Sciatic nerve (tissue), 2 donors: ENCODE measurements around the gene TEX54. TPM values are rescaled to one million over a fixed set of nuclear protein-coding genes. Genes with fewer than 3 reads are reported as not detected.
A peak's percentile ranks its signal among the peaks of the same experiment; 100 is the strongest.

Experiments
- ATAC-seq: fragments of 200-7000 bp; cut with Tn5 transposase; one replicate; pipeline ENCODE4 v1.9.1; 2020; ENCODE audit warnings: mild to moderate bottlenecking, moderate library complexity
- DNase-seq: peaks from one replicate; pipeline ENCODE4 v3.0.0-alpha.2; 2020; ENCODE audit warnings: low spot score
- intact Hi-C: fragments of 100-400 bp; cut with DNase I; formaldehyde crosslinking; loops from one replicate; pipeline ENCODE4 v1.14.2; 2022
- microRNA-seq: library from miRNA; unstranded; fragments of <30 nt; microRNA quantifications from one replicate; pipeline ENCODE4 v1.2.0, GENCODE V29; 2020
- total RNA-seq: library from RNA; stranded (reverse); fragmentation: NEBNext Ultra II Directional; extraction: Animal tissue kit (Norgen Biotek cat#: 25700); gene quantifications from one replicate; pipeline ENCODE4 v1.2.1, GENCODE V29; 2021
- donor health status: DM: no; HTN: no; CAD: no.
- donor health status: DM: no; HTN: no; CAD: no.

The TEX54 gene
- total RNA-seq, 1 donor from 2014 or later, result not detected

DNA sequence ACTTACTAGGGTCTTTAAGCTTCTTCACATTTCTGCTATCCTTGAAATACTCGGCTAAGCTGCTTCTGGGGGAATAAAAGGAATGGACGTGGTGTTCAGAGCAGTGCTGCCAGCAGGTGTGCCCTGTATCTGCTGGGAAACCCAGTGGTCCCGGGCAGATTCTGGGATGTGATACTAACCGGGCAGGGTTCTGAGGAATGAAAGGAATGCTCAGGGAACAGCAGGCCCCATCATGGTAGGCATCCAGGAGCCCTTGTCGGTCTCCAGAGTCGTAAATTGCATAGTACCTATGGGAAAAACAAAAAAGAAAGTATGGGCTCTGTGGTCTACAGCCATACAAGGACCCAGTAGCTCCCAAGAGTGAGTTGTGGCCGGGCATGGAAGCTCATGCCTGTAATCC is 36.4 kb downstream of the TEX54 start:
- DNase-seq, result no peak
- intact Hi-C loops, result no loop called here

GRCh38 chr11:62794201-62794775 is 38.4 kb downstream of the TEX54 start:
- intact Hi-C loops, result no loop called here
- no peak for DNase-seq
- ATAC-seq, result no peak

More for the DNA sequence above, 36.4 kb downstream of the TEX54 start:
- no peak for ATAC-seq

DNA sequence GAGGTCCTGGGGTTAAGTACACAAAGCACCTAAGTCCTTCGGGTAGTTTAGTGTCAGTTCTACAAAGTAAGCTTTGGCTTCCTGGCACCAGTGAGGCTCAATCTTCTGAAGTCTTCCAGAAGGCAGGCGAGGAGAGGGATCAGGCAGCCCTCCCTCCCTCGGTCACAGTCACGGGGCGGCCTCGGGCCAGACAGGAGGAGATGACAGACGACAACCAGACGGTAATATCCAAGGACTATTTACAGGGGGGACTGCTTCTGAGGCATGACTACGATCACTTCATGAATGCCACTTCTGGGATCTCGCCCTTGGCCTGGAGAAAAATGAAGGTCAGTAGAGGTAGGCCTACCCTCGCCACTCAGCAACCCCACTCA is 40.5 kb downstream of the TEX54 start:
- peak; percentile 8 for ATAC-seq

GRCh38 chr11:62791501-62792201 is 41.0 kb downstream of the TEX54 start, which contains the start of gene TMEM223:
Gene TMEM223, minus strand, starts transcription at chr11:62792006. Its CDS starts 12 bp downstream, at chr11:62791994.
- intact Hi-C loops, result no loop called here
- peak; percentile 93 for DNase-seq
- ATAC-seq, result peak; percentile 93

More for the DNA sequence above, 40.5 kb downstream of the TEX54 start:
- DNase-seq, result no peak
- intact Hi-C loops, result no loop called here

- ATAC-seq, result no peak
- intact Hi-C loops, result loop anchor here (5.0 kb wide), 1 partner anchor 73 kb away; no protein-coding TSS in a partner anchor
These were observed 43.1 kb downstream of the TEX54 start for GRCh38 chr11:62789576-62789975.

GRCh38 chr11:62788991-62789390 is 43.6 kb downstream of the TEX54 start:
- intact Hi-C loops, result loop anchor here (5.0 kb wide), 1 partner anchor 73 kb away; no protein-coding TSS in a partner anchor
- ATAC-seq (no peak), DNase-seq (no peak)

More at GRCh38 chr11:62789576-62789975, 43.1 kb downstream of the TEX54 start:
- DNase-seq, result no peak

- ATAC-seq (peak; percentile 92), DNase-seq (peak; percentile 99)
- intact Hi-C loops, result loop anchor here (5.0 kb wide), 1 partner anchor 75 kb away; no protein-coding TSS in a partner anchor
These were observed 45.5 kb downstream of the TEX54 start, which contains the start of gene TMEM179B for GRCh38 chr11:62787005-62787759. Gene TMEM179B, plus strand, starts transcription at chr11:62787402. Its CDS starts 30 bp downstream, at chr11:62787432.

DNA sequence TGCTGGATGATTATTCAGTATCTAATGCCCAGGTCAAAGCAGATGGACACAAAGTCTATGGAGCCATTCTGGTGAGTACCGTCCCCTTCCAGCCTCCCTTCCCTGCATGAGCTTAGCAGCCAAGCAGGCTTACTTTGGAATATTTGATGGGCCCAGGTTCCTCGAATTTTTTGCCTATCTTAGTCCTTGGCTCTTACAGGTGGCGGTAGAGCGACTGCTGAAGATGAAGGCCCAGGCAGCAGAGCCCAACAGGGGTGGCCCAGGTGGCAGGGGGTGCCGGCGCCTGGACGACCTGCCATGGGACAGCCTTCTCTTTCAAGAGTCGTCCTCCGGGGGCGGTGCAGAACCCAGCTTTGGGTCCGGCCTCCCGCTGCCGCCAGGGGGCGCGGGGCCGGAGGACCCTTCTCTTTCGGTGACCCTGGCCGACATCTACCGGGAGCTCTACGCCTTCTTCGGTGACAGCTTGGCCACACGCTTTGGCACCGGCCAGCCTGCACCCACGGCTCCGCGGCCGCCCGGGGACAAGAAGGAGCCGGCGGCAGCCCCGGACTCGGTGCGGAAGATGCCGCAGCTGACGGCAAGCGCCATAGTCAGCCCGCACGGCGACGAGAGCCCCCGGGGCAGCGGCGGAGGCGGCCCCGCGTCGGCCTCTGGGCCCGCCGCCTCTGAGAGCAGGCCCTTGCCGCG is 46.2 kb downstream of the TEX54 start:
- peak; percentile 91 for DNase-seq
- intact Hi-C loops, result loop anchor here (5.0 kb wide), 1 partner anchor 76 kb away; no protein-coding TSS in a partner anchor
- peak; percentile 85 for ATAC-seq

- ATAC-seq, result no peak
- intact Hi-C loops, result no loop called here
- DNase-seq, result no peak
These were observed 49.9 kb downstream of the TEX54 start for GRCh38 chr11:62782753-62783152.

Small RNA genes lying within 50 kb of the gene (microRNA-seq; reads per million reads assigned to microRNA genes)
- gene MIR6514 (not detected), gene MIR6748 (not detected)

Other genes starting within 250 kb of the TEX54 start
- 20.7 TPM for gene TUT1, start 241.3 kb downstream of the TEX54 start, total RNA-seq
- gene MTA2, start 231.0 kb downstream of the TEX54 start, total RNA-seq, result 86.6 TPM
- 113 TPM for gene EML3, start 220.1 kb downstream of the TEX54 start, total RNA-seq
- gene ROM1, start 219.6 kb downstream of the TEX54 start, total RNA-seq, result 15.2 TPM
- 38.7 TPM for gene B3GAT3, start 210.9 kb downstream of the TEX54 start, total RNA-seq
- gene GANAB, start 186.2 kb downstream of the TEX54 start, total RNA-seq, result 219 TPM
- gene INTS5, start 179.5 kb downstream of the TEX54 start, total RNA-seq, result 12.3 TPM
- 25.1 TPM for gene C11orf98, start 167.6 kb downstream of the TEX54 start, total RNA-seq
- 7.1 TPM for gene CSKMT, start 167.5 kb downstream of the TEX54 start, total RNA-seq
- gene UQCC3, start 161.2 kb downstream of the TEX54 start, total RNA-seq, result 7.1 TPM
- gene LBHD1, start 160.6 kb downstream of the TEX54 start, total RNA-seq, result 4.9 TPM
- gene UBXN1, start 153.8 kb downstream of the TEX54 start, total RNA-seq, result 79.6 TPM
- gene LRRN4CL, start 143.3 kb downstream of the TEX54 start, total RNA-seq, result 28.4 TPM
- 44.5 TPM for gene BSCL2, start 125.4 kb downstream of the TEX54 start, total RNA-seq
- gene GNG3, start 125.2 kb downstream of the TEX54 start, total RNA-seq, result 1.4 TPM
- 51.2 TPM for gene HNRNPUL2, start 105.4 kb downstream of the TEX54 start, total RNA-seq
- gene TTC9C, start 104.4 kb downstream of the TEX54 start, total RNA-seq, result 30.9 TPM
- 9.8 TPM for gene ZBTB3, start 78.7 kb downstream of the TEX54 start, total RNA-seq
- 48.1 TPM for gene POLR2G, start 71.3 kb downstream of the TEX54 start, total RNA-seq
- gene TAF6L, start 61.4 kb downstream of the TEX54 start, total RNA-seq, result 17.8 TPM
- 29.6 TPM for gene TMEM179B, start 45.4 kb downstream of the TEX54 start, total RNA-seq
- 10.4 TPM for gene TMEM223, start 40.8 kb downstream of the TEX54 start, total RNA-seq
- 81.8 TPM for gene NXF1, start 27.4 kb downstream of the TEX54 start, total RNA-seq
- gene STX5, start 790 bp downstream of the TEX54 start, total RNA-seq, result 51.6 TPM
- gene WDR74, start 6.7 kb upstream of the TEX54 start, total RNA-seq, result 34.5 TPM
- 102 TPM for gene SLC3A2, start 48.1 kb upstream of the TEX54 start, total RNA-seq
- not detected for gene CHRM1, start 88.5 kb upstream of the TEX54 start, total RNA-seq
- not detected for gene SLC22A6, start 152.1 kb upstream of the TEX54 start, total RNA-seq
- gene SLC22A8, start 183.0 kb upstream of the TEX54 start, total RNA-seq, result not detected